T-helper 2 cell (primary cell): ENCODE measurements around the gene BPTF.
"Not testable (repeated sequence)": the region's sequence is repeated elsewhere in the genome, so short reads cannot be mapped to it uniquely, and the experiment has no call there.

Source experiments
- DNase-seq, 5 experiments: peaks; one replicate each; pipeline versions ENCODE4 v3.0.0 to v3.0.0-alpha.2; 2012 to 2022

Gene BPTF

GRCh38 chr17:68018493-68018892 is 193.2 kb downstream of the BPTF start:
- DNase-seq = not testable (repeated sequence)

- no peak for DNase-seq
Observed at GRCh38 chr17:68019336-68019674, 194.0 kb downstream of the BPTF start.

GRCh38 chr17:68019675-68020408 is 194.5 kb downstream of the BPTF start:
- DNase-seq = peak; percentile 82 to 99 (median 93)

- no peak for DNase-seq
Observed at GRCh38 chr17:68020409-68020756, 195.1 kb downstream of the BPTF start.

GRCh38 chr17:68020791-68021190 is 195.5 kb downstream of the BPTF start:
- DNase-seq = not testable (repeated sequence)

GRCh38 chr17:68021963-68022362 is 196.7 kb downstream of the BPTF start:
- no peak for DNase-seq

- not testable (repeated sequence) for DNase-seq
Observed at GRCh38 chr17:68022547-68022946, 197.2 kb downstream of the BPTF start.

- no peak for DNase-seq
Observed at GRCh38 chr17:68029512-68030215, 204.4 kb downstream of the BPTF start.
